Measurements from ENCODE around the gene LCP1.

Gene LCP1

GRCh38 chr13:46158983-46159382, 23.0 kb downstream of the LCP1 start:
- DNase-seq (ENCODE audit: low read depth in 2 of 2) = no peak

GRCh38 chr13:46158222-46158621, 23.8 kb downstream of the LCP1 start:
- no peak for DNase-seq (ENCODE audit: low read depth in 2 of 2)

GRCh38 chr13:46154136-46154801, 27.7 kb downstream of the LCP1 start:
- DNase-seq (ENCODE audit: low read depth in 2 of 2) = no peak

- no peak for DNase-seq (ENCODE audit: low read depth in 2 of 2)
These were observed 29.2 kb downstream of the LCP1 start for GRCh38 chr13:46152627-46153328.

GRCh38 chr13:46150134-46150693, 31.8 kb downstream of the LCP1 start:
- no peak for DNase-seq (ENCODE audit: low read depth in 2 of 2)

- no peak for DNase-seq (ENCODE audit: low read depth in 2 of 2)
These were observed 32.5 kb downstream of the LCP1 start for GRCh38 chr13:46149272-46150133.

- DNase-seq (ENCODE audit: low read depth in 2 of 2) = no peak
These were observed 35.1 kb downstream of the LCP1 start for GRCh38 chr13:46146898-46147297.

- no peak for DNase-seq (ENCODE audit: low read depth in 2 of 2)
These were observed 36.0 kb downstream of the LCP1 start for GRCh38 chr13:46145950-46146349.

GRCh38 chr13:46145135-46145534, 36.8 kb downstream of the LCP1 start:
- DNase-seq (ENCODE audit: low read depth in 2 of 2) = no peak

GRCh38 chr13:46143184-46143701, 38.7 kb downstream of the LCP1 start:
- DNase-seq (ENCODE audit: low read depth in 2 of 2) = no peak

- DNase-seq (ENCODE audit: low read depth in 2 of 2) = no peak
These were observed 39.2 kb downstream of the LCP1 start for GRCh38 chr13:46142776-46143175.

GRCh38 chr13:46140044-46140443, 41.9 kb downstream of the LCP1 start:
- DNase-seq (ENCODE audit: low read depth in 2 of 2) = no peak

GRCh38 chr13:46137627-46138317, 44.2 kb downstream of the LCP1 start:
- DNase-seq (ENCODE audit: low read depth in 2 of 2) = no peak

- no peak for DNase-seq (ENCODE audit: low read depth in 2 of 2)
These were observed 45.3 kb downstream of the LCP1 start for GRCh38 chr13:46136688-46137087.

- no peak for DNase-seq (ENCODE audit: low read depth in 2 of 2)
These were observed 46.9 kb downstream of the LCP1 start for GRCh38 chr13:46134961-46135522.

- DNase-seq (ENCODE audit: low read depth in 2 of 2) = no peak
These were observed 47.5 kb downstream of the LCP1 start for GRCh38 chr13:46134494-46134893.

GRCh38 chr13:46132109-46132508, 49.9 kb downstream of the LCP1 start:
- DNase-seq (ENCODE audit: low read depth in 2 of 2) = no peak

GRCh38 chr13:46131705-46132104, 50.3 kb downstream of the LCP1 start:
- DNase-seq (ENCODE audit: low read depth in 2 of 2) = no peak

GRCh38 chr13:46129955-46130618, 51.9 kb downstream of the LCP1 start:
- DNase-seq (ENCODE audit: low read depth in 2 of 2) = no peak

- no peak for DNase-seq (ENCODE audit: low read depth in 2 of 2)
These were observed 52.9 kb downstream of the LCP1 start for GRCh38 chr13:46129124-46129523.

Measured in stimulated activated CD4-positive, alpha-beta T cell treated with anti-CD3 and anti-CD28 coated beads, Interleukin-4, amount 100 ng/mL, for 48 hours (primary cell).